Prostate gland (tissue), 2 donors: ENCODE data around the gene HTR6.

Experiments used
- CTCF ChIP-seq, 4 experiments: fragments of 200-600 bp in 2 of 4; fragments of 450-650 bp in 2 of 4; sonication (generic) in 2 of 4; IDR thresholded peaks; 1 replicate in 3 of 4; 2 replicates in 1 of 4; pipeline ENCODE4 v1.5.1; 2016 to 2019; ENCODE audit warnings: antibody characterized with exemption in 4 of 4, mild to moderate bottlenecking in 2 of 4, moderate library complexity in 2 of 4
- POLR2A ChIP-seq: fragments of 450-650 bp; IDR thresholded peaks from one replicate; pipeline ENCODE4 v1.6.1; 2016; ENCODE audit warnings: antibody characterized with exemption, mild to moderate bottlenecking
- POLR2AphosphoS5 ChIP-seq: sonication (generic); formaldehyde crosslinking; IDR thresholded peaks from one replicate; pipeline ENCODE4 v1.6.1; 2017; ENCODE audit warnings: antibody characterized with exemption

GRCh38 chr1:19690342-19690741 is 25.7 kb downstream of the HTR6 start:
- no peak for TF ChIP-seq CTCF (IDR thresholded peaks at IDR 0.05)
- no peak for TF ChIP-seq POLR2A
- no peak for TF ChIP-seq POLR2AphosphoS5
